Diencephalon (tissue), 1 donor: Measurements from ENCODE around the gene EBLN1. TPM values are rescaled to one million over a fixed set of nuclear protein-coding genes. Genes with fewer than 3 reads are reported as not detected.

Experiments
- total RNA-seq: library from RNA; depleted of rRNA; stranded (reverse); fragments of >200 nt; gene quantifications from one replicate; pipeline ENCODE4 v1.2.3, GENCODE V29; 2014

EBLN1 gene
- not detected for total RNA-seq

GRCh38 chr10:22217842-22218241 is at the start of gene EBLN1:
EBLN1 (minus strand) TSS chr10:22218015; CDS start chr10:22209983, 8,032 bp downstream.

Other genes with a start within 250 kb of the EBLN1 start
- gene DNAJC1, start 214.3 kb downstream of the EBLN1 start, total RNA-seq = 19.4 TPM
- gene COMMD3, start 98.4 kb upstream of the EBLN1 start, total RNA-seq = 36.0 TPM
- 81.4 TPM for gene BMI1, start 103.1 kb upstream of the EBLN1 start, total RNA-seq
- gene SPAG6, start 127.5 kb upstream of the EBLN1 start, total RNA-seq = 11.1 TPM